Measurements from ENCODE around the gene NEGR1. TPM values are rescaled to one million over a fixed set of nuclear protein-coding genes. Genes with fewer than 3 reads are reported as not detected.

The NEGR1 gene
- total and polyA plus RNA-seq, 9 donors: 4.7 to 15.1 (median 9.1) TPM

- DNase-seq: no peak
- WGBS, 3 donors: 75 to 83% (median 80%) methylated on average over 2 of the region's 2 CpGs
- H3K36me3 ChIP-seq: no peaks in the 10 kb centered on the region
- H3K27me3 ChIP-seq: no peaks in the 10 kb centered on the region
- H3K27ac ChIP-seq: no peak overlapping the region
- H3K4me1 ChIP-seq (ENCODE audit: insufficient read depth): peaks cover 2% of the 10 kb centered on the region
- intact Hi-C loops (cut with DNase I): no loop called here
- no peak overlapping the region for H3K4me3 ChIP-seq
- TF ChIP-seq EP300 (IDR thresholded peaks at IDR 0.05) (no peak), POLR2A (IDR thresholded peaks at IDR 0.05) (no peak), CTCF (IDR thresholded peaks at IDR 0.05) (no peak)
- H3K9me3 ChIP-seq: no peaks in the 10 kb centered on the region
These were observed 445.4 kb downstream of the NEGR1 start for GRCh38 chr1:71836904-71837303.

GRCh38 chr1:71835442-71835813, 446.9 kb downstream of the NEGR1 start:
- H3K27me3 ChIP-seq: no peaks in the 10 kb centered on the region
- TF ChIP-seq EP300 (IDR thresholded peaks at IDR 0.05) (no peak), POLR2A (IDR thresholded peaks at IDR 0.05) (no peak), CTCF (IDR thresholded peaks at IDR 0.05) (no peak)
- no peak overlapping the region for H3K4me3 ChIP-seq
- H3K27ac ChIP-seq: no peak overlapping the region
- peaks cover 2% of the 10 kb centered on the region for H3K4me1 ChIP-seq (ENCODE audit: insufficient read depth)
- intact Hi-C loops (cut with DNase I): no loop called here
- H3K36me3 ChIP-seq: no peaks in the 10 kb centered on the region
- H3K9me3 ChIP-seq: no peaks in the 10 kb centered on the region
- DNase-seq: no peak

- Histone ChIP-seq H3K27me3 (no peaks in the 10 kb centered on the region), H3K9me3 (no peaks in the 10 kb centered on the region), H3K36me3 (no peaks in the 10 kb centered on the region), H3K4me3 (no peak overlapping the region), H3K27ac (no peak overlapping the region), H3K4me1 (ENCODE audit: insufficient read depth) (peaks cover 2% of the 10 kb centered on the region)
- peak in 1 of 5 donors; percentile 16 for DNase-seq
- 10 to 29% (median 14%) methylated on average over 4 of the region's 4 CpGs for WGBS, 3 donors
- no peak for TF ChIP-seq EP300 (IDR thresholded peaks at IDR 0.05)
- no peak for TF ChIP-seq POLR2A (IDR thresholded peaks at IDR 0.05)
- TF ChIP-seq CTCF (IDR thresholded peaks at IDR 0.05): no peak
- intact Hi-C loops (cut with DNase I): no loop called here
These were observed 447.5 kb downstream of the NEGR1 start for GRCh38 chr1:71834601-71835441.

GRCh38 chr1:71831646-71832045, 450.7 kb downstream of the NEGR1 start:
- peaks cover 2% of the 10 kb centered on the region for H3K4me1 ChIP-seq (ENCODE audit: insufficient read depth)
- H3K27ac ChIP-seq: no peak overlapping the region
- WGBS, 3 donors: 83 to 87% (median 85%) methylated on average over 4 of the region's 4 CpGs
- H3K4me3 ChIP-seq: no peak overlapping the region
- intact Hi-C loops (cut with DNase I): no loop called here
- no peaks in the 10 kb centered on the region for H3K9me3 ChIP-seq
- DNase-seq: no peak
- no peaks in the 10 kb centered on the region for H3K27me3 ChIP-seq
- no peaks in the 10 kb centered on the region for H3K36me3 ChIP-seq
- no peak for TF ChIP-seq CTCF (IDR thresholded peaks at IDR 0.05)
- no peak for TF ChIP-seq EP300 (IDR thresholded peaks at IDR 0.05)
- TF ChIP-seq POLR2A (IDR thresholded peaks at IDR 0.05): no peak

All from ovary (tissue), 9 donors.